ENCODE data around the gene SLC15A2. TPM values are rescaled to one million over a fixed set of nuclear protein-coding genes. Genes with fewer than 3 reads are reported as not detected.

SLC15A2 gene
- total and polyA plus RNA-seq, 2 experiments from 2014 or later: 0.26 to 0.90 TPM

GRCh38 chr3:121914081-121914998 lies 20.1 kb downstream of the SLC15A2 start (continued):
- TF ChIP-seq CTCF (conservative IDR thresholded peaks at IDR 0.05; ENCODE audit: low read depth in 2 of 2) (no peak), EZH2 (IDR thresholded peaks at IDR 0.05; ENCODE audit: low read depth, unreplicated experiment) (no peak), ZNF114 (CRISPR knock-in tag; IDR thresholded peaks at IDR 0.05) (no peak), REST (IDR thresholded peaks at IDR 0.05; ENCODE audit: unreplicated experiment) (no peak), CREB1 (CRISPR knock-in tag; IDR thresholded peaks at IDR 0.05; ENCODE audit: low read depth) (no peak), JUNB (IDR thresholded peaks at IDR 0.05; ENCODE audit: unreplicated experiment) (no peak)

- Histone ChIP-seq H3K4me1 (ENCODE audit: insufficient read depth) (no peaks in the 10 kb centered on the region), H4K20me1 (replicated peaks; ENCODE audit: insufficient read depth) (no peaks in the 10 kb centered on the region), H3K4me3 (no peak overlapping the region), H3K27ac (ENCODE audit: low read depth) (no peak overlapping the region), H2AFZ (no peak overlapping the region), H3K36me3 (ENCODE audit: insufficient read depth) (no peaks in the 10 kb centered on the region), H3K27me3 (ENCODE audit: insufficient read depth) (no peaks in the 10 kb centered on the region), H3K79me2 (replicated peaks; ENCODE audit: insufficient read depth) (no peaks in the 10 kb centered on the region), H3F3A (replicated peaks; ENCODE audit: low read depth) (no peaks in the 10 kb centered on the region), H3K4me2 (no peak overlapping the region), H3K9me2 (ENCODE audit: insufficient read depth) (no peaks in the 10 kb centered on the region)
- peaks cover 10% of the 10 kb centered on the region; the same call in 2 of the 3 replicates for H3K4me1 Mint-ChIP-seq
- no peaks in the 10 kb centered on the region; the same call in 2 of the 3 replicates for H3K36me3 Mint-ChIP-seq (ENCODE audit: low read depth)
- no peaks in the 10 kb centered on the region for H3K27me3 Mint-ChIP-seq (ENCODE audit: insufficient read depth, low read depth, poor library complexity)
- H3K27ac Mint-ChIP-seq: no peak overlapping the region
- H3K4me3 Mint-ChIP-seq: no peak overlapping the region
- DNase-seq (ENCODE audit: low spot score) (no peak), ATAC-seq (no peak)
- no peaks in the 10 kb centered on the region for H3K9me3 Mint-ChIP-seq
- TF ChIP-seq CREB1 (CRISPR knock-in tag; IDR thresholded peaks at IDR 0.05; ENCODE audit: low read depth) (no peak), JUNB (IDR thresholded peaks at IDR 0.05; ENCODE audit: unreplicated experiment) (no peak), ZNF114 (CRISPR knock-in tag; IDR thresholded peaks at IDR 0.05) (no peak), EZH2phosphoT487 (IDR thresholded peaks at IDR 0.05; ENCODE audit: unreplicated experiment) (no peak), EZH2 (IDR thresholded peaks at IDR 0.05; ENCODE audit: low read depth, unreplicated experiment) (no peak), ZNF331 (CRISPR knock-in tag; IDR thresholded peaks at IDR 0.05; ENCODE audit: low read depth) (no peak), POLR2AphosphoS5 (IDR thresholded peaks at IDR 0.05; ENCODE audit: low read depth) (no peak), NANOG (IDR thresholded peaks at IDR 0.05; ENCODE audit: borderline replicate concordance) (no peak), STAT1 (IDR thresholded peaks at IDR 0.05; ENCODE audit: unreplicated experiment) (no peak), CTCF (conservative IDR thresholded peaks at IDR 0.05; ENCODE audit: low read depth in 2 of 2) (no peak), ETS1 (IDR thresholded peaks at IDR 0.05) (no peak)
These were observed 22.0 kb downstream of the SLC15A2 start for GRCh38 chr3:121916189-121916588.

Measured in GM23338 (cell line).